ENCODE data around the gene FTL. TPM values are rescaled to one million over a fixed set of nuclear protein-coding genes. Genes with fewer than 3 reads are reported as not detected.

FTL gene
- total and polyA plus RNA-seq, 8 donors = 394 to 1,473 (median 841) TPM

GRCh38 chr19:48962029-48962848 is 2.9 kb upstream of the FTL start:
- H3K27ac ChIP-seq = peak overlapping the region in 2 of 4 donors; percentile 41 to 44
- TF ChIP-seq, protein P1, sequence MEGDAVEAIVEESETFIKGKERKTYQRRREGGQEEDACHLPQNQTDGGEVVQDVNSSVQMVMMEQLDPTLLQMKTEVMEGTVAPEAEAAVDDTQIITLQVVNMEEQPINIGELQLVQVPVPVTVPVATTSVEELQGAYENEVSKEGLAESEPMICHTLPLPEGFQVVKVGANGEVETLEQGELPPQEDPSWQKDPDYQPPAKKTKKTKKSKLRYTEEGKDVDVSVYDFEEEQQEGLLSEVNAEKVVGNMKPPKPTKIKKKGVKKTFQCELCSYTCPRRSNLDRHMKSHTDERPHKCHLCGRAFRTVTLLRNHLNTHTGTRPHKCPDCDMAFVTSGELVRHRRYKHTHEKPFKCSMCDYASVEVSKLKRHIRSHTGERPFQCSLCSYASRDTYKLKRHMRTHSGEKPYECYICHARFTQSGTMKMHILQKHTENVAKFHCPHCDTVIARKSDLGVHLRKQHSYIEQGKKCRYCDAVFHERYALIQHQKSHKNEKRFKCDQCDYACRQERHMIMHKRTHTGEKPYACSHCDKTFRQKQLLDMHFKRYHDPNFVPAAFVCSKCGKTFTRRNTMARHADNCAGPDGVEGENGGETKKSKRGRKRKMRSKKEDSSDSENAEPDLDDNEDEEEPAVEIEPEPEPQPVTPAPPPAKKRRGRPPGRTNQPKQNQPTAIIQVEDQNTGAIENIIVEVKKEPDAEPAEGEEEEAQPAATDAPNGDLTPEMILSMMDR (IDR thresholded peaks at IDR 0.05) = no peak
- DNase-seq (peak in 4 of 6 donors; percentile 31 to 80 (median 49)), FAIRE-seq (no peak), ATAC-seq (peak in 1 of 4 donors; percentile 26)
- H3K9me3 ChIP-seq = no peaks in the 10 kb centered on the region
- H3K4me3 ChIP-seq = no peak overlapping the region
- no peaks in the 10 kb centered on the region for H3K27me3 ChIP-seq
- intact Hi-C loops (cut with DNase I) = loop anchor here in 2 of 3 donors (10.0 kb wide), 2 partner anchors 87 to 167 kb away; partner anchors contain the start of gene PPP1R15A (in 1 of the 2)
- peaks cover 14 to 17% (median 15%) of the 10 kb centered on the region in 3 donors for H3K4me1 ChIP-seq
- WGBS, 2 donors = 63 to 68% methylated on average over 22 of the region's 22 CpGs
- no peaks in the 10 kb centered on the region for H3K36me3 ChIP-seq

DNA sequence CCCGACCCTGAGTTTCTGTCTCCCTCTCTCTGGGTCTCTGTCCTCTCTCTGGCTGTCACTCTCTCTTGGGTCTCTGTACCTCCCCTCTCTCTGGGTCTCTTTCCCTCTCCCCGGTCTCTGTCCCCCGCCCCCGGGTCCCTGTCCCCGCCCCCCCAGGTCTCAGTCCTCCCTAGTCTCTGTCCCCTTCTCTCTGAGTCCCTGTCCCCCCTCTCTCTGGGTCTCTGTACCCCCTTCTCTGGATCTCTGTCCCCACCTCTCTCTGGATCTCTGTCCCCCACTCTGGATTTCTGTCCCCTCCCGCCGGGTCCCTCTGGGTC is 2.3 kb upstream of the FTL start:
- Histone ChIP-seq H3K4me1 (peaks cover 14 to 17% (median 15%) of the 10 kb centered on the region in 3 donors), H3K27ac (peak overlapping the region in 2 of 4 donors; percentile 41 to 44), H3K27me3 (no peaks in the 10 kb centered on the region), H3K36me3 (no peaks in the 10 kb centered on the region), H3K9me3 (no peaks in the 10 kb centered on the region), H3K4me3 (no peak overlapping the region)
- ATAC-seq (no peak), FAIRE-seq (no peak), DNase-seq (peak in 1 of 6 donors; percentile 42)
- TF ChIP-seq, protein P1 (IDR thresholded peaks at IDR 0.05) = no peak
- intact Hi-C loops (cut with DNase I) = loop anchor here in 2 of 3 donors (10.0 kb wide), 2 partner anchors 88 to 168 kb away; partner anchors contain the start of gene PPP1R15A (in 1 of the 2)
- 60 to 64% methylated on average over 5 to 7 of the region's 7 CpGs for WGBS, 2 donors

DNA sequence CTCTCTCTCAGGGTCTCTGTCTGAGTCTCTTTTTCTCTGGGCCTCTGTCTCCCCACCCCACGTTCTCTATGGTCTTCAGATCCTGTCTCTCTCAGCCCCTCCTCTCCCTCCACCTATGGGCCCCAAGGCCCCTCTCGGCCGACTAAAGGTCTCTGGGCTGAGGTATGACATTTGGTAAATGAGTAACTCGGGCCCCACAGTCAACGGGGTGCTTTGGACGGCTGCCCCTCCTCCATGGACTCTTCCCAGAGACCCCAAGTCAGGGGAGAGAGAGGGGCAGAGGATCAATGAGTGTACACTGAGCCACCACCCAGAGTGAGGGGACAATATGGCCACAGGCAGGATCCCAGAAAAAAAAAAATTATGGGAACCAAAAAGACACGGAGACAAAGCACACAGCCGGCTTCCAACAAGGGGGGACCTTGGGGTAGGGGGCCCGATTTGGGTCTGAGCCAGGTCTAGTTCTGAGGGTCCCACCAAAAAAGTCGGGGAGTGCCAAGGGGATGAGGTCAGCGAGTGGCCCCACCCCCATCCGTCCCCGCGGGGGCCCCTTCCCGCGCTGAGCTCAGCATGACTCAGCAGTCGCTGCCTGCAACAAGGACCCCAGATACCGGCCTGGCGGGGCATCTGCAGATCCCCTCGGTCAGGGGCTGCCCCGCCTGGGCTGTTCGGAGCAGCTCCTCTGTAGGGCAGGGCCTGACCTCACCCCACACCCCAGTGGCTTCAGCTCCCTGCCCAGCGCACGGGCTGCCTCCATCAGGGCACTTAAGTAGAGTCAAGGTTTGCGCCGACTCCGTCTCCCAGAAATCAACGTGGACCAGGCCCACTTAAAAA is 1.5 kb upstream of the FTL start:
- H3K4me3 ChIP-seq = peak overlapping the region in 2 of 4 donors; percentile 16 to 84
- TF ChIP-seq, protein P1 (IDR thresholded peaks at IDR 0.05) = no peak
- no peaks in the 10 kb centered on the region for H3K9me3 ChIP-seq
- intact Hi-C loops (cut with DNase I) = loop anchor here in 2 of 3 donors (10.0 kb wide), 2 partner anchors 89 to 169 kb away; partner anchors contain the start of gene PPP1R15A (in 1 of the 2)
- ATAC-seq (peak; percentile 8 to 39 (median 22)), FAIRE-seq (no peak), DNase-seq (peak; percentile 63 to 88 (median 80))
- 13 to 19% methylated on average over 24 to 28 of the region's 28 CpGs for WGBS, 2 donors
- H3K4me1 ChIP-seq = peaks cover 14 to 17% (median 15%) of the 10 kb centered on the region in 3 donors
- peak overlapping the region; percentile 44 to 93 (median 88) for H3K27ac ChIP-seq
- H3K27me3 ChIP-seq = no peaks in the 10 kb centered on the region
- H3K36me3 ChIP-seq = no peaks in the 10 kb centered on the region

DNA sequence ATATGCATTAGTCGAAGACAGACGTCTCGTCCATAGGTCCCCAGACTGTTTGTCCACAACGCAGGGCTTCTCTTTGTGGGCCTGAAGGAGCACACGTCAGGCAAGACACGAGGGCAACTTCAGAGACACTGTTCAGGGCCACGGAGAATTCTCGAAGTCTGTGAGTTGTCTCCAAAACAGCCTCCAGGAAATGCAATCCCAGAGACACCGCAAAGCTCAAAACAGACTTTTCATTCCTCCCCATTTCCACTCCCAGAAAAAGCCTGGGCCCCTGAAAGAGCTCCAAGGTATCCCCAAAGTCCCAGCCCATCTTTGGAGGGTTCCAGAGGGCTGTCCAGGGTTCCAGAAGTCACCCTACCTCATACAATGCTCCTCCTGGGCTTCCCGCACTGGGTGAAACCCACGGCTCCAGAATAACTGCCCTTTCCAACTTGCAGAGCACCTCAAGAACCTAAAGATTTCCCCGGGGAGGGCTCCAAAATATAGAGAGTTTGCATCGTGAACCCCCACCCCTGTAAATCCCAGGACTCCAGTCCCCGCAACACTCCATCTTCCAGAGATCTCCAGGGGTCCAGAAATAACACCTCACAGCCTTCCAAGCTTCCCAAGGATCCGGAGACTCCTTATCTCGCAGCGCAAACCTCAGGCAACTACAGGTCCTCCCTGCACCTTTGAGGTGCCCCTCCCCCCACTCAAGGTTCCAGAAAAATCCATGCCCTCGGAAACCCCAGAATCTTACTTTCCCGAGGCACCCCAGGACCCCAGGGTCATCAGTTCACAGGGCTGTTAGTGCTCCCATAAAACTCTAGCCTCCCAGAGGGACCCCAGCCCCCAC is 687 bp upstream of the FTL start:
- DNase-seq = peak in 2 of 6 donors; percentile 26 to 58
- no peaks in the 10 kb centered on the region for H3K27me3 ChIP-seq

More for the DNA sequence above, 687 bp upstream of the FTL start:
- TF ChIP-seq, protein P1 (IDR thresholded peaks at IDR 0.05) = no peak
- 36 to 38% methylated on average over 19 of the region's 19 CpGs for WGBS, 2 donors
- peak in 1 of 4 donors; percentile 4 for ATAC-seq
- no peak for FAIRE-seq
- Histone ChIP-seq H3K9me3 (no peaks in the 10 kb centered on the region), H3K4me3 (peak overlapping the region; percentile 42 to 84 (median 64)), H3K27ac (peak overlapping the region; percentile 44 to 93 (median 88)), H3K4me1 (peaks cover 14 to 17% (median 15%) of the 10 kb centered on the region in 3 donors), H3K36me3 (no peaks in the 10 kb centered on the region)
- intact Hi-C loops (cut with DNase I) = loop anchor here in 2 of 3 donors (5.0 to 10.0 kb wide), 3 partner anchors 90 to 170 kb away; partner anchors contain the start of gene PPP1R15A (in 1 of the 2)
